HCT116 (cell line): Measurements from ENCODE around the gene FSTL4. TPM values are rescaled to one million over a fixed set of nuclear protein-coding genes. Genes with fewer than 3 reads are reported as not detected.

Experiments used
- ATAC-seq: fragments of 200-7000 bp; cut with Tn5 transposase; 2 replicates; pipeline ENCODE4 v1.9.1; 2020; ENCODE audit warnings: mild to moderate bottlenecking, moderate library complexity
- BruUV-seq: library from RNA; stranded (reverse); fragments of 400-500 nt; replicated peaks from 2 replicates; lab custom pipeline; 2021; lab: Mats Ljungman, UMichigan
- CTCF ChIA-PET: fragments of 300-600 bp; sonication (Branson Sonifier 250); formaldehyde crosslinking; loops from one replicate; lab custom pipeline; 2021; ENCODE audit warnings: antibody characterized with exemption; lab: Charles Lee
- POLR2A ChIA-PET: fragments of 300-600, 350-600 bp; sonication (Branson Sonifier 250); formaldehyde crosslinking; loops from one replicate; lab custom pipeline; 2021; ENCODE audit warnings: antibody characterized with exemption; lab: Charles Lee
- RAD21 ChIA-PET, 2 experiments: fragments of 300-600 bp; sonication (Branson Sonifier 250); formaldehyde crosslinking; loops; one replicate each; lab custom pipeline; 2023; ENCODE audit warnings: low total read pairs in 2 of 2; ENCODE audit not compliant: uncharacterized antibody in 2 of 2, unreplicated experiment in 2 of 2, low non-redundant PET in 1 of 2; lab: Charles Lee
- DNase-seq: peaks from one replicate; pipeline ENCODE4 v3.0.0-alpha.2; 2010; ENCODE audit warnings: low read depth, low spot score
- H2AFZ ChIP-seq: fragments of 200-600 bp; shearing (Covaris generic), sonication (generic); 2 replicates; pipeline ENCODE4 v1.6.1; 2017; ENCODE audit warnings: low read depth, mixed run types, mixed read lengths, antibody characterized with exemption, low read length; ENCODE audit not compliant: poor library complexity, severe bottlenecking
- H3K27ac ChIP-seq: 2 replicates; pipeline ENCODE4 v1.5.1; 2012; ENCODE audit warnings: low read depth, low read length
- H3K27me3 ChIP-seq: fragments of 200-600 bp; sonication (generic); 2 replicates; pipeline ENCODE4 v1.6.1; 2016; ENCODE audit warnings: mixed run types, low read length, mixed read lengths; ENCODE audit not compliant: insufficient read depth
- H3K36me3 ChIP-seq, 2 experiments: fragments of 200-500 bp in 1 of 2; fragments of 200-600 bp in 1 of 2; sonication (Bioruptor generic) in 1 of 2; sonication (generic) in 1 of 2; 2 replicates each; pipeline versions ENCODE4 v1.5.1 to v1.6.1; 2014 to 2016; ENCODE audit warnings: low read length in 2 of 2, inconsistent platforms in 1 of 2, mixed read lengths in 1 of 2, mixed run types in 1 of 2; ENCODE audit not compliant: insufficient read depth in 2 of 2, control insufficient read depth in 1 of 2
- H3K4me1 ChIP-seq, 2 experiments: fragments of 200-600 bp in 1 of 2; sonication (generic) in 1 of 2; 2 replicates each; pipeline versions ENCODE4 v1.5.1 to v1.6.1; 2012 to 2017; ENCODE audit warnings: low read length in 2 of 2, inconsistent platforms in 1 of 2, mild to moderate bottlenecking in 1 of 2, mixed read lengths in 1 of 2, mixed run types in 1 of 2, moderate library complexity in 1 of 2; ENCODE audit not compliant: insufficient read depth in 2 of 2, control insufficient read depth in 1 of 2
- H3K4me2 ChIP-seq: fragments of 200-600 bp; sonication (generic); 2 replicates; pipeline ENCODE4 v1.6.1; 2017; ENCODE audit warnings: mixed run types, low read length, mixed read lengths
- H3K4me3 ChIP-seq, 2 experiments: fragments of 200-600 bp in 1 of 2; sonication (generic) in 1 of 2; replicated peaks in 1 of 2; 2 replicates each; pipeline ENCODE4 v1.5.1; 2011 to 2016; ENCODE audit warnings: low read length in 2 of 2, control low read depth in 1 of 2, low read depth in 1 of 2, mild to moderate bottlenecking in 1 of 2, mixed read lengths in 1 of 2, mixed run types in 1 of 2
- H3K79me2 ChIP-seq: fragments of 200-600 bp; sonication (generic); 2 replicates; pipeline ENCODE4 v1.6.1; 2017; ENCODE audit warnings: mild to moderate bottlenecking, mixed run types, low read length, moderate library complexity, mixed read lengths; ENCODE audit not compliant: insufficient read depth
- H3K9ac ChIP-seq: fragments of 200-600 bp; sonication (generic); 2 replicates; pipeline ENCODE4 v1.6.1; 2016; ENCODE audit warnings: low read length, mixed read lengths
- H3K9me2 ChIP-seq: fragments of 200-600 bp; sonication (generic), shearing (Covaris generic); 2 replicates; pipeline ENCODE4 v1.6.1; 2017; ENCODE audit warnings: mixed run types, mild to moderate bottlenecking, moderate library complexity; ENCODE audit not compliant: insufficient read depth
- H3K9me3 ChIP-seq, 2 experiments: fragments of 200-500 bp in 1 of 2; fragments of 200-600 bp in 1 of 2; sonication (Bioruptor generic) in 1 of 2; sonication (generic) in 1 of 2; 2 replicates each; pipeline ENCODE4 v1.6.1; 2014 to 2017; ENCODE audit warnings: low read length in 2 of 2, mixed read lengths in 2 of 2, inconsistent platforms in 1 of 2, low read depth in 1 of 2, mild to moderate bottlenecking in 1 of 2, mixed run types in 1 of 2, moderate library complexity in 1 of 2; ENCODE audit not compliant: control insufficient read depth in 1 of 2, insufficient read depth in 1 of 2
- H4K20me1 ChIP-seq: fragments of 200-600 bp; sonication (generic), shearing (Covaris generic); 2 replicates; pipeline ENCODE4 v1.6.1; 2017; ENCODE audit warnings: mixed run types, mild to moderate bottlenecking, moderate library complexity; ENCODE audit not compliant: insufficient read depth
- CBX3 ChIP-seq: IDR thresholded peaks from 2 replicates; pipeline ENCODE4 v1.6.1; 2012; ENCODE audit warnings: low read depth
- CEBPB ChIP-seq: IDR thresholded peaks from 2 replicates; pipeline ENCODE4 v1.6.1; 2012; ENCODE audit warnings: low read depth
- EGR1 ChIP-seq: IDR thresholded peaks from 2 replicates; pipeline ENCODE4 v1.6.1; 2012; ENCODE audit warnings: low read depth
- EZH2 ChIP-seq: fragments of 200-600 bp; sonication (generic); IDR thresholded peaks from 2 replicates; pipeline ENCODE4 v1.6.1; 2017; ENCODE audit warnings: antibody characterized with exemption, mixed run types
- EZH2phosphoT487 ChIP-seq: fragments of 200-600 bp; IDR thresholded peaks from 2 replicates; pipeline ENCODE4 v1.6.1; 2018; ENCODE audit warnings: antibody characterized with exemption, borderline replicate concordance
- FOSL1 ChIP-seq: IDR thresholded peaks from 2 replicates; pipeline ENCODE4 v1.6.1; 2012; ENCODE audit warnings: low read depth
- JUND ChIP-seq: IDR thresholded peaks from 2 replicates; pipeline ENCODE4 v1.6.1; 2012
- POLR2A ChIP-seq: IDR thresholded peaks from 2 replicates; pipeline ENCODE4 v1.7.0; 2011; ENCODE audit warnings: borderline replicate concordance; ENCODE audit not compliant: insufficient read depth, insufficient read length; ENCODE audit errors: extremely low read depth
- POLR2AphosphoS5 ChIP-seq: IDR thresholded peaks from 2 replicates; pipeline ENCODE4 v1.6.1; 2011; ENCODE audit warnings: mild to moderate bottlenecking, low read depth, low read length, moderate library complexity
- RAD21 ChIP-seq: IDR thresholded peaks from 2 replicates; pipeline ENCODE4 v1.6.1; 2012; ENCODE audit warnings: low read depth, mild to moderate bottlenecking
- SP1 ChIP-seq: IDR thresholded peaks from 2 replicates; pipeline ENCODE4 v1.6.1; 2012; ENCODE audit warnings: low read depth
- SRF ChIP-seq: IDR thresholded peaks from 2 replicates; pipeline ENCODE4 v1.6.1; 2012; ENCODE audit warnings: low read depth
- TCF7L2 ChIP-seq: IDR thresholded peaks from 2 replicates; pipeline ENCODE4 v1.7.0; 2011; ENCODE audit warnings: borderline replicate concordance, inconsistent platforms; ENCODE audit not compliant: insufficient read depth, insufficient read length; ENCODE audit errors: extremely low read depth
- YY1 ChIP-seq: IDR thresholded peaks from 2 replicates; pipeline ENCODE4 v1.6.1; 2011; ENCODE audit warnings: low read length, low read depth, moderate library complexity, mild to moderate bottlenecking; ENCODE audit not compliant: insufficient replicate concordance; ENCODE audit errors: extremely low read depth
- intact Hi-C: fragments of 100-400 bp; cut with micrococcal nuclease; formaldehyde crosslinking; loops from 2 replicates; pipeline ENCODE4 v1.10.0; 2022
- total RNA-seq: library from RNA; stranded (reverse); gene quantifications from one replicate; pipeline ENCODE4 v1.2.1, GENCODE V29; 2021; ENCODE audit not compliant: unreplicated experiment
- TF ChIP-seq, protein P1 (sequence below): IDR thresholded peaks from 2 replicates; pipeline ENCODE4 v1.6.1; 2012
- TF ChIP-seq, protein P2 (sequence below): IDR thresholded peaks from 2 replicates; pipeline ENCODE4 v1.6.1; 2012
- TF ChIP-seq, protein P3 (sequence below): IDR thresholded peaks from 2 replicates; pipeline ENCODE4 v1.6.1; 2011; ENCODE audit warnings: mild to moderate bottlenecking, low read length, moderate library complexity; ENCODE audit not compliant: insufficient replicate concordance; ENCODE audit errors: extremely low read depth
- TF ChIP-seq, protein P4 (sequence below), 3 experiments: fragments of 200-600 bp in 1 of 3; sonication (generic) in 1 of 3; IDR thresholded peaks in 2 of 3; conservative IDR thresholded peaks in 1 of 3; 2 replicates each; pipeline ENCODE4 v1.5.1; 2012 to 2017; ENCODE audit warnings: low read depth in 2 of 3, low read length in 2 of 3, antibody characterized with exemption in 1 of 3, borderline replicate concordance in 1 of 3, control low read depth in 1 of 3, mild to moderate bottlenecking in 1 of 3, mixed read lengths in 1 of 3, mixed run types in 1 of 3, moderate library complexity in 1 of 3; ENCODE audit not compliant: insufficient read depth in 1 of 3
- TF ChIP-seq, protein P5 (sequence below): IDR thresholded peaks from 2 replicates; pipeline ENCODE4 v1.6.1; 2012; ENCODE audit warnings: low read depth

FSTL4 gene
- total RNA-seq, 1 experiment from 2014 or later: 0.37 TPM

DNA sequence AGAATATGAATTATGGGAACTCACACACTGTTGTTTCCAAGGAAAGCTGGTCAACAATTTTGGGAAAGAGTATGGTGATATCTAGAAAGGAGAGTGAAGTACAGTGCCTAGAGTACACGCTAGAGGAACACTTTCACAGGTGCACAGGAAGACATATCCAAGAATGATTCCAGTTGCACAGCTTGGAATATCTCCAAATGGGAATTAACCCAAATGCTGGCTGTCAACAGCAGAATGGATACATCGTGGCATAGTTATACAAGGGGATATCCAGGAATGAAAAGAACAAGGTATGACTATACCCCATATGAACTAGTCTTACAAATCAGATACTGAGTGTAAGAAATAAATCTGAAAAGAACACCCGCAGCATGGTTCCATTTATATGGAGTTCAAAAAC lies 231.3 kb downstream of the FSTL4 start:
- H3K9ac ChIP-seq: no peak overlapping the region

More for the DNA sequence above, 231.3 kb downstream of the FSTL4 start:
- no TSS peak for BruUV-seq
- ChIA-PET CTCF (no interaction called here), RAD21 (no interaction called here), POLR2A (no interaction called here)
- Histone ChIP-seq H2AFZ (no peak overlapping the region), H3K36me3 (no peaks in the 10 kb centered on the region), H3K4me3 (no peak overlapping the region), H4K20me1 (no peaks in the 10 kb centered on the region), H3K27ac (no peak overlapping the region), H3K79me2 (no peaks in the 10 kb centered on the region), H3K4me2 (no peak overlapping the region), H3K4me1 (no peaks in the 10 kb centered on the region), H3K27me3 (peaks cover 10% of the 10 kb centered on the region; the same call in 1 of the 2 replicates), H3K9me3 (peaks cover 0 to 6% of the 10 kb centered on the region in 2 experiments; a peak in 2 of 4 replicates), H3K9me2 (no peaks in the 10 kb centered on the region)
- no peak for DNase-seq
- intact Hi-C loops: no loop called here
- no peak for ATAC-seq
- TF ChIP-seq, protein P1, sequence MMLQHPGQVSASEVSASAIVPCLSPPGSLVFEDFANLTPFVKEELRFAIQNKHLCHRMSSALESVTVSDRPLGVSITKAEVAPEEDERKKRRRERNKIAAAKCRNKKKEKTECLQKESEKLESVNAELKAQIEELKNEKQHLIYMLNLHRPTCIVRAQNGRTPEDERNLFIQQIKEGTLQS: no peak
- TF ChIP-seq EGR1: no peak
- TF ChIP-seq SP1: no peak
- no peak for TF ChIP-seq POLR2A
- no peak for TF ChIP-seq CEBPB
- TF ChIP-seq, protein P2, sequence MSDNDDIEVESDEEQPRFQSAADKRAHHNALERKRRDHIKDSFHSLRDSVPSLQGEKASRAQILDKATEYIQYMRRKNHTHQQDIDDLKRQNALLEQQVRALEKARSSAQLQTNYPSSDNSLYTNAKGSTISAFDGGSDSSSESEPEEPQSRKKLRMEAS: no peak
- no peak for TF ChIP-seq EZH2
- TF ChIP-seq EZH2phosphoT487: no peak
- TF ChIP-seq RAD21: no peak
- TF ChIP-seq CBX3: no peak
- no peak for TF ChIP-seq TCF7L2
- TF ChIP-seq, protein P3, sequence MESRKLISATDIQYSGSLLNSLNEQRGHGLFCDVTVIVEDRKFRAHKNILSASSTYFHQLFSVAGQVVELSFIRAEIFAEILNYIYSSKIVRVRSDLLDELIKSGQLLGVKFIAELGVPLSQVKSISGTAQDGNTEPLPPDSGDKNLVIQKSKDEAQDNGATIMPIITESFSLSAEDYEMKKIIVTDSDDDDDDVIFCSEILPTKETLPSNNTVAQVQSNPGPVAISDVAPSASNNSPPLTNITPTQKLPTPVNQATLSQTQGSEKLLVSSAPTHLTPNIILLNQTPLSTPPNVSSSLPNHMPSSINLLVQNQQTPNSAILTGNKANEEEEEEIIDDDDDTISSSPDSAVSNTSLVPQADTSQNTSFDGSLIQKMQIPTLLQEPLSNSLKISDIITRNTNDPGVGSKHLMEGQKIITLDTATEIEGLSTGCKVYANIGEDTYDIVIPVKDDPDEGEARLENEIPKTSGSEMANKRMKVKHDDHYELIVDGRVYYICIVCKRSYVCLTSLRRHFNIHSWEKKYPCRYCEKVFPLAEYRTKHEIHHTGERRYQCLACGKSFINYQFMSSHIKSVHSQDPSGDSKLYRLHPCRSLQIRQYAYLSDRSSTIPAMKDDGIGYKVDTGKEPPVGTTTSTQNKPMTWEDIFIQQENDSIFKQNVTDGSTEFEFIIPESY: no peak
- TF ChIP-seq SRF: no peak
- no peak for TF ChIP-seq JUND
- no peak for TF ChIP-seq FOSL1
- TF ChIP-seq, protein P4, sequence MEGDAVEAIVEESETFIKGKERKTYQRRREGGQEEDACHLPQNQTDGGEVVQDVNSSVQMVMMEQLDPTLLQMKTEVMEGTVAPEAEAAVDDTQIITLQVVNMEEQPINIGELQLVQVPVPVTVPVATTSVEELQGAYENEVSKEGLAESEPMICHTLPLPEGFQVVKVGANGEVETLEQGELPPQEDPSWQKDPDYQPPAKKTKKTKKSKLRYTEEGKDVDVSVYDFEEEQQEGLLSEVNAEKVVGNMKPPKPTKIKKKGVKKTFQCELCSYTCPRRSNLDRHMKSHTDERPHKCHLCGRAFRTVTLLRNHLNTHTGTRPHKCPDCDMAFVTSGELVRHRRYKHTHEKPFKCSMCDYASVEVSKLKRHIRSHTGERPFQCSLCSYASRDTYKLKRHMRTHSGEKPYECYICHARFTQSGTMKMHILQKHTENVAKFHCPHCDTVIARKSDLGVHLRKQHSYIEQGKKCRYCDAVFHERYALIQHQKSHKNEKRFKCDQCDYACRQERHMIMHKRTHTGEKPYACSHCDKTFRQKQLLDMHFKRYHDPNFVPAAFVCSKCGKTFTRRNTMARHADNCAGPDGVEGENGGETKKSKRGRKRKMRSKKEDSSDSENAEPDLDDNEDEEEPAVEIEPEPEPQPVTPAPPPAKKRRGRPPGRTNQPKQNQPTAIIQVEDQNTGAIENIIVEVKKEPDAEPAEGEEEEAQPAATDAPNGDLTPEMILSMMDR (IDR thresholded peaks at IDR 0.05 in 2 of 3, conservative IDR thresholded peaks at IDR 0.05 in 1 of 3; ENCODE audit: borderline replicate concordance in 1 of 3, insufficient read depth in 1 of 3, low read depth in 2 of 3, low read length in 2 of 3): no peak
- TF ChIP-seq YY1: no peak
- TF ChIP-seq POLR2AphosphoS5: no peak
- TF ChIP-seq, protein P5, sequence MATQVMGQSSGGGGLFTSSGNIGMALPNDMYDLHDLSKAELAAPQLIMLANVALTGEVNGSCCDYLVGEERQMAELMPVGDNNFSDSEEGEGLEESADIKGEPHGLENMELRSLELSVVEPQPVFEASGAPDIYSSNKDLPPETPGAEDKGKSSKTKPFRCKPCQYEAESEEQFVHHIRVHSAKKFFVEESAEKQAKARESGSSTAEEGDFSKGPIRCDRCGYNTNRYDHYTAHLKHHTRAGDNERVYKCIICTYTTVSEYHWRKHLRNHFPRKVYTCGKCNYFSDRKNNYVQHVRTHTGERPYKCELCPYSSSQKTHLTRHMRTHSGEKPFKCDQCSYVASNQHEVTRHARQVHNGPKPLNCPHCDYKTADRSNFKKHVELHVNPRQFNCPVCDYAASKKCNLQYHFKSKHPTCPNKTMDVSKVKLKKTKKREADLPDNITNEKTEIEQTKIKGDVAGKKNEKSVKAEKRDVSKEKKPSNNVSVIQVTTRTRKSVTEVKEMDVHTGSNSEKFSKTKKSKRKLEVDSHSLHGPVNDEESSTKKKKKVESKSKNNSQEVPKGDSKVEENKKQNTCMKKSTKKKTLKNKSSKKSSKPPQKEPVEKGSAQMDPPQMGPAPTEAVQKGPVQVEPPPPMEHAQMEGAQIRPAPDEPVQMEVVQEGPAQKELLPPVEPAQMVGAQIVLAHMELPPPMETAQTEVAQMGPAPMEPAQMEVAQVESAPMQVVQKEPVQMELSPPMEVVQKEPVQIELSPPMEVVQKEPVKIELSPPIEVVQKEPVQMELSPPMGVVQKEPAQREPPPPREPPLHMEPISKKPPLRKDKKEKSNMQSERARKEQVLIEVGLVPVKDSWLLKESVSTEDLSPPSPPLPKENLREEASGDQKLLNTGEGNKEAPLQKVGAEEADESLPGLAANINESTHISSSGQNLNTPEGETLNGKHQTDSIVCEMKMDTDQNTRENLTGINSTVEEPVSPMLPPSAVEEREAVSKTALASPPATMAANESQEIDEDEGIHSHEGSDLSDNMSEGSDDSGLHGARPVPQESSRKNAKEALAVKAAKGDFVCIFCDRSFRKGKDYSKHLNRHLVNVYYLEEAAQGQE: no peak
